Heart left ventricle (tissue), 16 donors: ENCODE measurements around the gene SLFN12L. TPM values are rescaled to one million over a fixed set of nuclear protein-coding genes. Genes with fewer than 3 reads are reported as not detected.
A peak's percentile ranks its signal among the peaks of the same experiment; 100 is the strongest.

Source experiments
- ATAC-seq, 4 donors: fragments of 200-7000 bp; cut with Tn5 transposase; one replicate each; pipeline ENCODE4 v1.9.1; 2020 to 2022; ENCODE audit warnings: moderate library complexity in 4 of 4, mild to moderate bottlenecking in 3 of 4, moderate number of reproducible peaks in 1 of 4
- DNase-seq, 5 donors: peaks; one replicate each; pipeline ENCODE4 v3.0.0-alpha.2; 2020
- H3K27ac ChIP-seq, 12 donors: fragments of 200-600 bp; sonication (generic) in 4 of 12; one replicate each; pipeline versions ENCODE4 v1.5.0 to v1.8.0; 2016 to 2022; ENCODE audit warnings: mild to moderate bottlenecking in 2 of 12
- H3K27me3 ChIP-seq, 9 donors: fragments of 200-600 bp; sonication (generic) in 2 of 9; one replicate each; pipeline versions ENCODE4 v1.5.1 to v1.8.0; 2016 to 2022; ENCODE audit warnings: mild to moderate bottlenecking in 3 of 9
- H3K36me3 ChIP-seq, 9 donors: fragments of 200-600 bp; sonication (generic) in 2 of 9; one replicate each; pipeline versions ENCODE4 v1.5.0 to v1.8.0; 2018 to 2022; ENCODE audit warnings: mild to moderate bottlenecking in 2 of 9
- H3K4me1 ChIP-seq, 12 donors: fragments of 200-600 bp; sonication (generic) in 4 of 12; one replicate each; pipeline versions ENCODE4 v1.5.0 to v1.8.0; 2016 to 2022; ENCODE audit warnings: mild to moderate bottlenecking in 3 of 12
- H3K4me3 ChIP-seq, 12 donors: fragments of 200-600 bp; sonication (generic) in 4 of 12; one replicate each; pipeline versions ENCODE4 v1.5.0 to v1.8.0; 2017 to 2022; ENCODE audit warnings: mild to moderate bottlenecking in 9 of 12, moderate library complexity in 4 of 12
- H3K9me3 ChIP-seq, 12 donors: fragments of 200-600 bp; sonication (generic) in 4 of 12; one replicate each; pipeline versions ENCODE4 v1.5.0 to v1.8.0; 2016 to 2022; ENCODE audit warnings: mild to moderate bottlenecking in 1 of 12
- CTCF ChIP-seq, 12 donors: fragments of 200-600 bp; sonication (generic) in 4 of 12; IDR thresholded peaks; one replicate each; pipeline versions ENCODE4 v1.5.0 to v1.8.0; 2018 to 2022; ENCODE audit warnings: antibody characterized with exemption in 12 of 12, mild to moderate bottlenecking in 5 of 12
- POLR2A ChIP-seq, 2 donors: fragments of 450-650 bp; IDR thresholded peaks; one replicate each; pipeline ENCODE4 v1.6.1; 2017; ENCODE audit warnings: antibody characterized with exemption in 2 of 2, mild to moderate bottlenecking in 2 of 2, moderate library complexity in 2 of 2
- WGBS, 4 donors: extraction: QIAGEN DNeasy Blood & Tissue Kit in 2 of 4; methylation state at CpG; one replicate each; pipeline versions ENCODE4 v1.1.5 to v1.1.7; 2013 to 2018; 5-methylcytosine and 5-hydroxymethylcytosine counted together
- intact Hi-C, 10 donors: fragments of 100-400 bp; cut with DNase I; formaldehyde crosslinking; loops; one replicate each; pipeline versions ENCODE4 v1.11.1 to v1.14.2; 2022
- polyA plus RNA-seq, 2 donors: library from polyadenylated mRNA; stranded (reverse); fragments of 200-250 nt; gene quantifications; one replicate each; pipeline ENCODE4 v1.2.3, GENCODE V29; 2013
- total RNA-seq, 9 donors: library from RNA; depleted of rRNA in 2 of 9; stranded (reverse); fragments of >200 nt in 2 of 9; fragmentation: NEBNext Ultra II Directional in 3 of 9; extraction: Animal tissue kit (Norgen Biotek cat#: 25700) in 3 of 9; gene quantifications; one replicate each; pipeline versions ENCODE4 v1.1.0 to v1.2.4, GENCODE V29; 2016 to 2023
- donor health status: ischemic (EF 13 %, LVEDD 7.1; RV severe dilation, severe dysfunction).
- donor health status: healthy with polysubstance abuse.
- donor health status: DM: no; HTN: yes; CAD: no.
- donor health status: DM: no; HTN: no; CAD: no.
- donor health status: ischemic (EF 25% LVEDD 6.9; RV normal size, moderate dysfunction).
- donor health status: ischemic (EF 25% LVEDD 5.7; RV mildly dilated, moderate dysfunction).
- donor health status: healthy.
- donor health status: DM: yes; HTN: yes; CAD: no.
- donor health status: ischemic (EF 35%, LVEDD 5.7; RV mildly dilated, moderate dysfunction).
- donor health status: nonischemic (EF 11% LVEDD 7.7; RV severe dilation, severe dysfunction).
- donor health status: DM: yes; HTN: yes; CAD: no.
- donor health status: PGD.
- donor health status: ischemic (EF 29% LVEDD 5.4; RV normal size, mild dysfunction).
- donor health status: nonischemic (EF 23%, LVEDD 6.1; RV moderate dilation, normal function).

SLFN12L gene
- total and polyA plus RNA-seq, 11 donors, result 0.14 to 7.3 (median 0.60) TPM

DNA sequence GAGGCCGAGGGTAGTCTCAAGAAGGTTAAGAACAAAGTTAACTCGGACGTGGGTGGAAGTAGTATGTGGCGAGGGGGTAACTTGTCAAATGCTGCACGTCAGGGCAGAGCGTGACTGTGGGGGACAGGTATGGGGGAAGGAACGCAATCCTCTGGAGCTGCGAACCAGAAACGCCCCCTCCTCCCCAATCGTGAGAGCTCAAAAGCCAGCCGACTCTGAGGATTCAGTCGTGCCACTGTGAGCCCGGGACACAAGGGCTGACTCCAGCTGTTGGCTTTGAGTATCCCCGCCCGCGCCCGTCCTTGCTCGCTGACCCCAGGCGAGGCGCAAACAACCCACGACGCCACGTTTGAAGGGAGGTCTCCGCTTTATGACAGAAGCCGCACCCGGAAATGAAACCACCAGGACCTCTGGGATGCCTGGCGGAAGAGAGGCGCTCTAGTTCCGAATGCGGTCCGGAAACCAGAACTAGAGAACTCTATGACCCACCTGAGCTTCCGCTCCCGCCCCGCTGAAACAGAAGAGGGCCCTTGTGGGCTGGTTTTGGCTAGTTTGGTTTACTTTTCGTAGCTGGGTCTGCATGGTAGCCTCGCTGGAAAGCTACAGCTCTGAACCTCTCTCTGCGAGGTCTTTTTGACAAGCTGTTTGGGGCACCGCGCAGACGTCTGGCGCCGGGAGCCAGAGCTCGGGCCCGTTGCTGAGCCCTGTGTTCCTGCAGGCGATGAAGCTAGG, 40.9 kb upstream of the SLFN12L start, which contains the start of gene PEX12:
PEX12 (minus strand) TSS at position 375 of the 732 bp plus-strand sequence. CDS start 550 bp downstream, outside the sequence.
- Histone ChIP-seq H3K27me3 (no peaks in the 10 kb centered on the region), H3K36me3 (peaks cover 0 to 37% (median 27%) of the 10 kb centered on the region in 9 donors), H3K4me3 (peak within 1 kb of the TSS; percentile 44 to 93 (median 79)), H3K9me3 (no peaks in the 10 kb centered on the region), H3K27ac (peak within 1 kb of the TSS; percentile 77 to 96 (median 92)), H3K4me1 (peaks cover 0 to 23% (median 17%) of the 10 kb centered on the region in 12 donors)
- TF ChIP-seq POLR2A (IDR thresholded peaks at IDR 0.05), result peak in 1 of 2 donors; percentile 80
- peak in 2 of 12 donors; percentile 7 to 30 for TF ChIP-seq CTCF (IDR thresholded peaks at IDR 0.05)
- WGBS, 4 donors, result 0 to 1% (median 0%) methylated on average over 28 to 45 of the region's 45 CpGs
- intact Hi-C loops, result loop anchor here in 4 of 10 donors (1.0 to 10.0 kb wide), 4 partner anchors 8 to 614 kb away; partner anchors contain the start of genes LIG3 (in 2 of the 4), AP2B1 (in 1 of the 4), CCT6B (in 1 of the 4) and ZNF830 (in 1 of the 4)
- peak; percentile 98 to 99 (median 98) for ATAC-seq
- DNase-seq, result peak; percentile 91 to 95 (median 93)

- peak overlapping the region; percentile 44 to 93 (median 79) for H3K4me3 ChIP-seq
- peaks cover 0 to 41% (median 31%) of the 10 kb centered on the region in 9 donors for H3K36me3 ChIP-seq
- intact Hi-C loops, result loop anchor here in 4 of 10 donors (1.0 to 10.0 kb wide), 4 partner anchors 8 to 613 kb away; partner anchors contain the start of genes LIG3 (in 2 of the 4), AP2B1 (in 1 of the 4), CCT6B (in 1 of the 4) and ZNF830 (in 1 of the 4)
- ATAC-seq, result peak in 3 of 4 donors; percentile 25 to 51 (median 39)
- no peaks in the 10 kb centered on the region for H3K27me3 ChIP-seq
- TF ChIP-seq CTCF (IDR thresholded peaks at IDR 0.05) (no peak), POLR2A (IDR thresholded peaks at IDR 0.05) (no peak)
- H3K27ac ChIP-seq, result peak overlapping the region; percentile 77 to 96 (median 92)
- peaks cover 0 to 23% (median 17%) of the 10 kb centered on the region in 12 donors for H3K4me1 ChIP-seq
- WGBS, 4 donors, result 4 to 8% (median 5%) methylated on average over 8 of the region's 8 CpGs
- no peaks in the 10 kb centered on the region for H3K9me3 ChIP-seq
- no peak for DNase-seq
Observed at GRCh38 chr17:35577830-35578196, 40.3 kb upstream of the SLFN12L start.

DNA sequence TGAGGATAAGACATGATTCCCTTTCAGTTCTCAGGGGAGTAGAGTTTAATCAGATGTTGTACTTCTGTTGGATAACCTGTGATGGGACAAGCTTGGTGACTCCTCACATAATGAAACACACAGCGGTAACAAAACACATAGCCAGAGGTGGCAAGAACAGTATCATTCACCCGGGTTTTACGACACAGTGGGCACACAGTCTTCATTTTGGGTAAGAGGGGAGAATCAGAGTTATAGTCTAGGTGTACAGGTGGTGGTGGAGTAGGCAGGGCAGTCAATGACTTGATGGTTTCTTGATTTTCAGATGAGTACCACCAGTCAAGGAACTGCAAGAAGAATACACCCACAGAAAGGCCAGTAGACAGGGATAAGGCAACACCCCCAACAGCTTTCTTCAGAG, 38.3 kb upstream of the SLFN12L start:
- H3K36me3 ChIP-seq, result peaks cover 0 to 46% (median 31%) of the 10 kb centered on the region in 9 donors
- TF ChIP-seq CTCF (IDR thresholded peaks at IDR 0.05), result no peak
- intact Hi-C loops, result loop anchor here in 3 of 10 donors (10.0 kb wide), 2 partner anchors 591 to 611 kb away; partner anchors contain the start of genes LIG3 (in 2 of the 3), CCT6B (in 1 of the 3) and ZNF830 (in 1 of the 3)
- no peak overlapping the region for H3K27ac ChIP-seq
- ATAC-seq (no peak), DNase-seq (no peak)
- peaks cover 0 to 23% (median 17%) of the 10 kb centered on the region in 12 donors for H3K4me1 ChIP-seq
- 92 to 94% (median 93%) methylated on average over 3 of the region's 3 CpGs for WGBS, 4 donors
- H3K4me3 ChIP-seq, result no peak overlapping the region
- H3K9me3 ChIP-seq, result no peaks in the 10 kb centered on the region
- no peaks in the 10 kb centered on the region for H3K27me3 ChIP-seq

DNA sequence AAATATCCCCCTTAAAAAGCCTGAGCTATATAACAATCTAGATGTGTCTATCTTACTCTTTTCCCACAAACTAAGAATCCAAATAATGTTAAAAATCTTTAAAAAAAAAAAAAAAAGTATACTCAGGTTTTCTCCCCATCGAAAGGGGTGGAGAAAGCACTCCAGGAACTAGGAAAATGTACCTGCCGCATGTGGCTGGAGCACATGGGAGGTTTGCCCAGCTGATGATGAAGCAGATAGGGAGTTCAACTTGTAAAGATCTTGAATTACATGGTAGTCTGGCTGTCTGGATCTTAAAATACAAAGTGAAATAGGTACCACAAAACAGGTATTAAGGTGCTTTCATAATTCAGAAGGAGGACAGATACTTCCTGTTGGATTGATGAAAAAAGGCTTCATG, 31.9 kb upstream of the SLFN12L start:
- ATAC-seq, result no peak
- no peaks in the 10 kb centered on the region for H3K9me3 ChIP-seq
- no peaks in the 10 kb centered on the region for H3K27me3 ChIP-seq
- DNase-seq, result no peak
- H3K4me1 ChIP-seq, result peaks cover 2 to 29% (median 18%) of the 10 kb centered on the region in 12 donors
- intact Hi-C loops, result loop anchor here in 1 of 10 donors (10.0 kb wide), 1 partner anchor 55 kb away; no protein-coding TSS in a partner anchor
- no peak overlapping the region for H3K27ac ChIP-seq
- H3K4me3 ChIP-seq, result peak overlapping the region in 2 of 12 donors; percentile 80 to 85
- TF ChIP-seq POLR2A (IDR thresholded peaks at IDR 0.05), result no peak
- TF ChIP-seq CTCF (IDR thresholded peaks at IDR 0.05), result no peak
- WGBS, 4 donors, result 93 to 95% (median 94%) methylated on average over 2 of the region's 2 CpGs
- H3K36me3 ChIP-seq, result peaks cover 0 to 19% (median 11%) of the 10 kb centered on the region in 9 donors
